SK-N-SH treated with all-trans-retinoic acid at 6 μM for 48 hours (cell line): ENCODE data around the gene JDP2.

Experiments
- ATAC-seq: fragments of 200-7000 bp; cut with Tn5 transposase; 3 replicates; pipeline ENCODE4 v1.9.1; 2020; ENCODE audit warnings: mild to moderate bottlenecking, moderate library complexity
- ARNTL ChIP-seq: fragments of 450-650 bp; formaldehyde crosslinking; IDR thresholded peaks from 2 replicates; pipeline ENCODE4 v1.5.0; 2020; ENCODE audit warnings: low read depth, mild to moderate bottlenecking, moderate library complexity, borderline replicate concordance
- BACH2 ChIP-seq: fragments of 250-450 bp; sonication (Bioruptor Pico); IDR thresholded peaks from 2 replicates; pipeline ENCODE4 v1.9.0; 2021; ENCODE audit warnings: mild to moderate bottlenecking, borderline replicate concordance
- CREB5 ChIP-seq: fragments of 250-450 bp; sonication (Bioruptor Pico); IDR thresholded peaks from 2 replicates; pipeline ENCODE4 v1.5.1; 2020; ENCODE audit warnings: low read depth, mild to moderate bottlenecking, moderate library complexity
- CSDC2 ChIP-seq: fragments of 250-450 bp; sonication (Bioruptor Pico); IDR thresholded peaks from 2 replicates; pipeline ENCODE4 v1.5.0; 2020; ENCODE audit warnings: mild to moderate bottlenecking, moderate library complexity
- ESRRG ChIP-seq: fragments of 250-450 bp; sonication (Bioruptor Pico); IDR thresholded peaks from 2 replicates; pipeline ENCODE4 v1.6.1; 2021; ENCODE audit warnings: mild to moderate bottlenecking
- GLIS3 ChIP-seq: fragments of 250-450 bp; sonication (Bioruptor Pico); IDR thresholded peaks from 2 replicates; pipeline ENCODE4 v1.5.0; 2020; ENCODE audit warnings: mild to moderate bottlenecking, moderate library complexity
- ISL1 ChIP-seq: fragments of 250-450 bp; sonication (Bioruptor Pico); IDR thresholded peaks from 2 replicates; pipeline ENCODE4 v2.1.2; 2022; ENCODE audit warnings: mild to moderate bottlenecking, moderate library complexity
- OSR1 ChIP-seq: fragments of 250-450 bp; sonication (Bioruptor Pico); IDR thresholded peaks from 2 replicates; pipeline ENCODE4 v1.8.0; 2022; ENCODE audit warnings: moderate library complexity, mild to moderate bottlenecking, inconsistent platforms
- PATZ1 ChIP-seq: fragments of 250-450 bp; sonication (Bioruptor Pico); IDR thresholded peaks from 2 replicates; pipeline ENCODE4 v1.8.0; 2020; ENCODE audit warnings: mild to moderate bottlenecking, moderate library complexity, borderline replicate concordance
- PPARA ChIP-seq: fragments of 250-450 bp; sonication (Bioruptor Pico); IDR thresholded peaks from 2 replicates; pipeline ENCODE4 v1.5.0; 2020; ENCODE audit warnings: mild to moderate bottlenecking, borderline replicate concordance
- RARB ChIP-seq: fragments of 250-450 bp; sonication (Bioruptor Pico); IDR thresholded peaks from 2 replicates; pipeline ENCODE4 v1.8.0; 2021; ENCODE audit warnings: mild to moderate bottlenecking, moderate library complexity
- SNAI2 ChIP-seq: fragments of 250-450 bp; sonication (Bioruptor Pico); IDR thresholded peaks from 2 replicates; pipeline ENCODE4 v1.5.0; 2020; ENCODE audit warnings: mild to moderate bottlenecking, moderate library complexity
- TCF4 ChIP-seq: fragments of 250-450 bp; sonication (Bioruptor Pico); IDR thresholded peaks from 2 replicates; pipeline ENCODE4 v1.8.0; 2021; ENCODE audit warnings: mild to moderate bottlenecking, moderate library complexity, borderline replicate concordance
- ZC3H10 ChIP-seq: fragments of 250-450 bp; sonication (Bioruptor Pico); IDR thresholded peaks from 2 replicates; pipeline ENCODE4 v1.5.1; 2021; ENCODE audit warnings: mild to moderate bottlenecking, moderate library complexity
- ZFP30 ChIP-seq: fragments of 450-650 bp; formaldehyde crosslinking; IDR thresholded peaks from 2 replicates; pipeline ENCODE4 v1.5.0; 2022; ENCODE audit warnings: mild to moderate bottlenecking, moderate library complexity
- ZNF565 ChIP-seq: fragments of 450-650 bp; formaldehyde crosslinking; conservative IDR thresholded peaks from 2 replicates; pipeline ENCODE4 v1.5.0; 2020; ENCODE audit warnings: low read depth, mild to moderate bottlenecking, moderate library complexity
- ZNF70 ChIP-seq: fragments of 450-650 bp; formaldehyde crosslinking; IDR thresholded peaks from 2 replicates; pipeline ENCODE4 v1.5.0; 2020; ENCODE audit warnings: mild to moderate bottlenecking, moderate library complexity
- ZNF8 ChIP-seq: fragments of 450-650 bp; formaldehyde crosslinking; IDR thresholded peaks from 2 replicates; pipeline ENCODE4 v1.5.0; 2020; ENCODE audit warnings: mild to moderate bottlenecking, moderate library complexity
- TF ChIP-seq, protein P1 (sequence below): fragments of 250-450 bp; sonication (Bioruptor Pico); IDR thresholded peaks from 2 replicates; pipeline ENCODE4 v1.5.1; 2021; ENCODE audit warnings: mild to moderate bottlenecking, moderate library complexity
- TF ChIP-seq, protein P2 (sequence below): fragments of 250-450 bp; sonication (Bioruptor Pico); IDR thresholded peaks from 2 replicates; pipeline ENCODE4 v1.5.0; 2020; ENCODE audit warnings: mild to moderate bottlenecking, moderate library complexity

JDP2 gene

DNA sequence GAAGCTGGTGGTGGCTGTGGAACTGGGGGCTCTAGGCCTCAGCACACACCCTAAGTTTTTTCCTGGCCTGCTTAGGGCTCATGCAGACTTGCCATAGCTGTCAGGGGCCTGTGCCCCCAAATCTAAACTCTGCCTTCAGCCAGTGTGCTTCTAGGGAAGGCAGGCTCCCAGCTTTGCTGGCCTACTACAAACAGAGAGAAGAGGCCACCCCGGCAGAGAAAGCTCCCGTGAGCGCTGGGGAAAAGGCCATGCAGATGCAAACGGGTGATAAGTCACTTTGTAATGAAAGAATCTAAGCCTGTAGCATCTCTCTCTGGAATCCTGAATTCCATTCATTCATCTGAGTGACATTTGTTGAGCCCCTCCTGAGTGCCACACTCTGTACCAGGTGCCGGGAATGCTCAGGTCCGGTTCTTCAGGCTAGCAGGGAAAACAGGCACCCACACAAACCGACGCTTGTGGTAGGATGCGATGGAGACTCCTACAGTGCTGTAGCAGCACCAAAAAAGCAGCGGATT lies 29.9 kb downstream of the JDP2 start:
- no peak for ATAC-seq
- TF ChIP-seq PPARA (CRISPR knock-in tag): no peak
- no peak for TF ChIP-seq ZNF70 (CRISPR knock-in tag)
- TF ChIP-seq PATZ1 (CRISPR knock-in tag): no peak
- TF ChIP-seq CREB5 (CRISPR knock-in tag): no peak
- TF ChIP-seq OSR1 (CRISPR knock-in tag): no peak
- no peak for TF ChIP-seq BACH2 (CRISPR knock-in tag)
- no peak for TF ChIP-seq ARNTL (CRISPR knock-in tag)
- TF ChIP-seq, protein P1, sequence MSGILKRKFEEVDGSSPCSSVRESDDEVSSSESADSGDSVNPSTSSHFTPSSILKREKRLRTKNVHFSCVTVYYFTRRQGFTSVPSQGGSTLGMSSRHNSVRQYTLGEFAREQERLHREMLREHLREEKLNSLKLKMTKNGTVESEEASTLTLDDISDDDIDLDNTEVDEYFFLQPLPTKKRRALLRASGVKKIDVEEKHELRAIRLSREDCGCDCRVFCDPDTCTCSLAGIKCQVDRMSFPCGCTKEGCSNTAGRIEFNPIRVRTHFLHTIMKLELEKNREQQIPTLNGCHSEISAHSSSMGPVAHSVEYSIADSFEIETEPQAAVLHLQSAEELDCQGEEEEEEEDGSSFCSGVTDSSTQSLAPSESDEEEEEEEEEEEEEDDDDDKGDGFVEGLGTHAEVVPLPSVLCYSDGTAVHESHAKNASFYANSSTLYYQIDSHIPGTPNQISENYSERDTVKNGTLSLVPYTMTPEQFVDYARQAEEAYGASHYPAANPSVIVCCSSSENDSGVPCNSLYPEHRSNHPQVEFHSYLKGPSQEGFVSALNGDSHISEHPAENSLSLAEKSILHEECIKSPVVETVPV: no peak
- TF ChIP-seq GLIS3 (CRISPR knock-in tag): no peak
- TF ChIP-seq CSDC2: no peak
- no peak for TF ChIP-seq SNAI2
- TF ChIP-seq TCF4 (CRISPR knock-in tag): no peak
- TF ChIP-seq ZNF565 (CRISPR knock-in tag): no peak
- TF ChIP-seq, all 23 proteins: peak for 0

- ATAC-seq: no peak
- no peak for TF ChIP-seq ISL1 (CRISPR knock-in tag)
- TF ChIP-seq ZC3H10 (CRISPR knock-in tag): no peak
These were observed 30.5 kb downstream of the JDP2 start for GRCh38 chr14:75458305-75458704.

DNA sequence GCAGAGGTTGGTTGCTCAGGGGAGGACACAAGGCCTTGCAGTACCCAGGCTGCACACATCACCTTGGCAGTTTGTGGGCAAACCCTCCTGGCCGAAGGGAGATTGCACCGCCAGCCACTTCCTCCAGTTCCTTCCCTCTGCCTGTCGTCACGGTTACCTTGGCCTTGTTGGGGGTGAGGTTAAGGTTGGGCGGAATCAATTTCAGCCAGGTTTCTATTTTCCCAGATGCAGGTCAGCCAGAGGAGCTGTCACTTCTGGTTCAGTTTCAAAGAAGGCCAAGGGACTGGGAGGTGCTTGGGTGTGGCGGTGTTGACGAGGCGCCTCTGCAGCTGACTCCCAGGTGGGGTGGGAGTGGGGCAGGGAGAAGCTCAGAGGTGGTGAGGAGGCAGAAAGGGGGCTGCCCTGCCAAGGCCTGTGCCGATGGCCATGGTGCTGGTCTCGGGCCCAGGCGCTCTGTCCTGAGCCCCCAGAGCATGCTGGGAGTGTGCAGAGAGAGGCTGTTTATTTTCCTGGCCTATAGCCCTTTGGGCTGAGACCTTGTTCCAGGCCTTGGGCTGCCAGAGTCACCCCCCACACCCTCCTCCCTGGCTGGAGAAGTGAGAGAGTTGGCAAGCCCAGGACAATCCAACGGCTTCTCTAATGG lies 31.4 kb downstream of the JDP2 start:
- ATAC-seq: no peak; the same call in 2 of the 3 replicates
- TF ChIP-seq OSR1 (CRISPR knock-in tag) (no peak), SNAI2 (no peak), CREB5 (CRISPR knock-in tag) (no peak), ARNTL (CRISPR knock-in tag) (no peak), ZNF8 (CRISPR knock-in tag) (no peak), ESRRG (CRISPR knock-in tag) (no peak)
- TF ChIP-seq, protein P2, sequence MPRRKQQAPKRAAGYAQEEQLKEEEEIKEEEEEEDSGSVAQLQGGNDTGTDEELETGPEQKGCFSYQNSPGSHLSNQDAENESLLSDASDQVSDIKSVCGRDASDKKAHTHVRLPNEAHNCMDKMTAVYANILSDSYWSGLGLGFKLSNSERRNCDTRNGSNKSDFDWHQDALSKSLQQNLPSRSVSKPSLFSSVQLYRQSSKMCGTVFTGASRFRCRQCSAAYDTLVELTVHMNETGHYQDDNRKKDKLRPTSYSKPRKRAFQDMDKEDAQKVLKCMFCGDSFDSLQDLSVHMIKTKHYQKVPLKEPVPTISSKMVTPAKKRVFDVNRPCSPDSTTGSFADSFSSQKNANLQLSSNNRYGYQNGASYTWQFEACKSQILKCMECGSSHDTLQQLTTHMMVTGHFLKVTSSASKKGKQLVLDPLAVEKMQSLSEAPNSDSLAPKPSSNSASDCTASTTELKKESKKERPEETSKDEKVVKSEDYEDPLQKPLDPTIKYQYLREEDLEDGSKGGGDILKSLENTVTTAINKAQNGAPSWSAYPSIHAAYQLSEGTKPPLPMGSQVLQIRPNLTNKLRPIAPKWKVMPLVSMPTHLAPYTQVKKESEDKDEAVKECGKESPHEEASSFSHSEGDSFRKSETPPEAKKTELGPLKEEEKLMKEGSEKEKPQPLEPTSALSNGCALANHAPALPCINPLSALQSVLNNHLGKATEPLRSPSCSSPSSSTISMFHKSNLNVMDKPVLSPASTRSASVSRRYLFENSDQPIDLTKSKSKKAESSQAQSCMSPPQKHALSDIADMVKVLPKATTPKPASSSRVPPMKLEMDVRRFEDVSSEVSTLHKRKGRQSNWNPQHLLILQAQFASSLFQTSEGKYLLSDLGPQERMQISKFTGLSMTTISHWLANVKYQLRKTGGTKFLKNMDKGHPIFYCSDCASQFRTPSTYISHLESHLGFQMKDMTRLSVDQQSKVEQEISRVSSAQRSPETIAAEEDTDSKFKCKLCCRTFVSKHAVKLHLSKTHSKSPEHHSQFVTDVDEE: no peak

DNA sequence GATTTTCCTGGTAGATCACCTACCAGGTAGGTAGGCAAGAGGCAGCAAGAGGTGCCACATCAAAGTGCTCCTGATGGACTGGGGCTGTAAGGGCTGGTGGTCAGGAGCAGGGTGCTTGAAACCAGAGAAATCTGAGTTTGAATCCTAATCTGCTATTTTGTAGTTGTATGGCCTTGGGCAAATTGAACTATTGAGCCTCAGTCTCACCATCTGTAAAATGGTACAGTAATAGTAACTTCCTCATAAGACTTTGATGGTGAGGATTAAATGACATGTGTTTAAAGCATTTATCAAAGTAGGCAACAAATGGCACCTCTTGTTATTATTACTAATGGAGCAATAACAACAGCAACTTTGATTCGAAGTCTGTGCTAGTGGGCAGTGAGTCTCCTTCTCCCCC lies 32.0 kb downstream of the JDP2 start:
- TF ChIP-seq ZNF565 (CRISPR knock-in tag): no peak
- TF ChIP-seq GLIS3 (CRISPR knock-in tag): no peak
- no peak for TF ChIP-seq SNAI2
- TF ChIP-seq OSR1 (CRISPR knock-in tag): no peak
- TF ChIP-seq PPARA (CRISPR knock-in tag): no peak
- TF ChIP-seq ESRRG (CRISPR knock-in tag): no peak
- TF ChIP-seq ZNF8 (CRISPR knock-in tag): no peak
- TF ChIP-seq ZNF70 (CRISPR knock-in tag): no peak
- TF ChIP-seq ARNTL (CRISPR knock-in tag): no peak
- no peak for TF ChIP-seq BACH2 (CRISPR knock-in tag)
- TF ChIP-seq TCF4 (CRISPR knock-in tag): no peak
- no peak for TF ChIP-seq RARB
- TF ChIP-seq ZFP30 (CRISPR knock-in tag): no peak
- TF ChIP-seq CSDC2: no peak
- TF ChIP-seq ZC3H10 (CRISPR knock-in tag): no peak
- no peak for ATAC-seq
